NT2/D1 (cell line): ENCODE measurements around the gene PDSS2.

ENCODE experiments used
- SUZ12 ChIP-seq: IDR thresholded peaks from 2 replicates; pipeline ENCODE4 v1.6.1; 2011; ENCODE audit not compliant: insufficient read length, insufficient read depth; ENCODE audit errors: extremely low read depth
- YY1 ChIP-seq: IDR thresholded peaks from 2 replicates; pipeline ENCODE4 v1.6.1; 2011; ENCODE audit not compliant: insufficient read length, insufficient read depth
- ZNF274 ChIP-seq: IDR thresholded peaks from 2 replicates; pipeline ENCODE4 v1.6.1; 2011; ENCODE audit warnings: mild to moderate bottlenecking, low read depth, low read length

- TF ChIP-seq ZNF274 (no peak), YY1 (no peak), SUZ12 (no peak)
Measured at GRCh38 chr6:107154801-107155160, 304.6 kb downstream of the PDSS2 start.
